OCI-LY7 (cell line): ENCODE measurements around the gene SHLD1. TPM values are rescaled to one million over a fixed set of nuclear protein-coding genes. Genes with fewer than 3 reads are reported as not detected.

Experiments used
- BruUV-seq: library from RNA; stranded (reverse); fragments of 400-500 nt; replicated peaks from 2 replicates; lab custom pipeline; 2021; lab: Mats Ljungman, UMichigan
- CTCF ChIA-PET: fragments of 300-600 bp; sonication (Branson Sonifier 250); formaldehyde crosslinking; loops from one replicate; lab custom pipeline; 2022; ENCODE audit warnings: antibody characterized with exemption; ENCODE audit not compliant: unreplicated experiment; lab: Charles Lee
- POLR2A ChIA-PET: fragments of 300-600 bp; sonication (Branson Sonifier 250); formaldehyde crosslinking; loops from one replicate; lab custom pipeline; 2022; ENCODE audit warnings: antibody characterized with exemption; lab: Charles Lee
- DNase-seq: peaks from one replicate; pipeline ENCODE4 v3.0.0-alpha.2; 2015; ENCODE audit warnings: low spot score
- H2AFZ ChIP-seq: fragments of 200-600 bp; sonication (generic), shearing (Covaris generic); 2 replicates; pipeline ENCODE4 v1.6.1; 2014; ENCODE audit warnings: mild to moderate bottlenecking, antibody characterized with exemption, low read length, moderate library complexity
- H3K27ac ChIP-seq: fragments of 200-600 bp; sonication (generic); 2 replicates; pipeline ENCODE4 v1.5.1; 2014; ENCODE audit warnings: mixed run types, low read depth, mild to moderate bottlenecking, moderate library complexity, low read length, inconsistent platforms; ENCODE audit not compliant: poor library complexity, severe bottlenecking
- H3K36me3 ChIP-seq: fragments of 200-600 bp; sonication (generic); 2 replicates; pipeline ENCODE4 v1.6.1; 2014; ENCODE audit warnings: mild to moderate bottlenecking, antibody characterized with exemption, low read length, moderate library complexity, mixed read lengths; ENCODE audit not compliant: insufficient read depth
- H3K4me1 ChIP-seq: fragments of 200-600 bp; sonication (generic); 2 replicates; pipeline ENCODE4 v1.5.1; 2014; ENCODE audit warnings: mild to moderate bottlenecking, low read length; ENCODE audit not compliant: insufficient read depth, poor library complexity, severe bottlenecking
- H3K4me2 ChIP-seq: fragments of 200-600 bp; sonication (generic); 2 replicates; pipeline ENCODE4 v1.6.1; 2014; ENCODE audit warnings: mild to moderate bottlenecking, low read length
- H3K4me3 ChIP-seq: fragments of 200-600 bp; sonication (generic); 2 replicates; pipeline ENCODE4 v1.5.1; 2014; ENCODE audit warnings: mild to moderate bottlenecking, low read depth, low read length; ENCODE audit not compliant: poor library complexity, severe bottlenecking
- H3K79me2 ChIP-seq: fragments of 200-600 bp; sonication (generic); 2 replicates; pipeline ENCODE4 v1.6.1; 2016; ENCODE audit warnings: low read depth, mild to moderate bottlenecking, low read length, moderate library complexity, mixed read lengths; ENCODE audit not compliant: insufficient read depth
- H3K9me2 ChIP-seq: fragments of 200-600 bp; sonication (generic); 2 replicates; pipeline ENCODE4 v1.6.1; 2016; ENCODE audit warnings: mild to moderate bottlenecking, low read length, mixed read lengths; ENCODE audit not compliant: insufficient read depth
- H3K9me3 ChIP-seq: fragments of 200-600 bp; sonication (generic); 2 replicates; pipeline ENCODE4 v1.6.1; 2014; ENCODE audit warnings: mild to moderate bottlenecking, mixed run types, low read length, mixed read lengths
- H4K20me1 ChIP-seq: fragments of 200-600 bp; sonication (generic); 2 replicates; pipeline ENCODE4 v1.6.1; 2014; ENCODE audit warnings: mild to moderate bottlenecking, antibody characterized with exemption, low read length, moderate library complexity, mixed read lengths; ENCODE audit not compliant: insufficient read depth
- CTCF ChIP-seq: fragments of 200-600 bp; sonication (generic); conservative IDR thresholded peaks from 2 replicates; pipeline ENCODE4 v1.5.1; 2014; ENCODE audit warnings: mild to moderate bottlenecking, antibody characterized with exemption, low read length, moderate library complexity, mixed read lengths
- EZH2phosphoT487 ChIP-seq: fragments of 200-600 bp; sonication (generic); IDR thresholded peaks from 2 replicates; pipeline ENCODE4 v1.6.1; 2018; ENCODE audit warnings: low read depth, borderline replicate concordance, mild to moderate bottlenecking, mixed run types, antibody characterized with exemption, low read length, moderate library complexity, mixed read lengths
- intact Hi-C: fragments of 100-400 bp; cut with micrococcal nuclease; formaldehyde crosslinking; loops from one replicate; pipeline ENCODE4 v1.10.0; 2022; ENCODE audit not compliant: unreplicated experiment
- total RNA-seq, 2 experiments: library from RNA; depleted of rRNA in 1 of 2; stranded (reverse); fragments of >200 nt in 1 of 2; shearing (Covaris generic) in 1 of 2; gene quantifications; 2 replicates each; pipeline ENCODE4 v1.2.3, GENCODE V29; 2014 to 2022

Gene SHLD1
- total RNA-seq, 2 experiments from 2014 or later: 19.4 to 31.2 TPM

GRCh38 chr20:5766085-5766764, 16.0 kb downstream of the SHLD1 start:
- peak overlapping the region; percentile 64 for H3K27ac ChIP-seq
- intact Hi-C loops: no loop called here
- no peak overlapping the region for H3K4me3 ChIP-seq
- peaks cover 94% of the 10 kb centered on the region for H3K4me1 ChIP-seq
- peak; percentile 61 for DNase-seq
- H2AFZ ChIP-seq: no peak overlapping the region
- BruUV-seq: no TSS peak
- peak overlapping the region; percentile 49 for H3K4me2 ChIP-seq
- no peaks in the 10 kb centered on the region for H3K9me2 ChIP-seq
- H4K20me1 ChIP-seq: no peaks in the 10 kb centered on the region
- CTCF ChIA-PET: no interaction called here
- peaks cover 42% of the 10 kb centered on the region for H3K36me3 ChIP-seq
- no peaks in the 10 kb centered on the region for H3K9me3 ChIP-seq
- peaks cover 79% of the 10 kb centered on the region; the same call in 1 of the 2 replicates for H3K79me2 ChIP-seq
- no peak for TF ChIP-seq EZH2phosphoT487
- TF ChIP-seq CTCF: no peak
- POLR2A ChIA-PET: interaction anchor here (0.5 to 1.4 kb wide), 6 partner anchors 14 to 244 kb away, joined by 3 to 5 read pairs (median 3); no protein-coding TSS in a partner anchor

- no peak overlapping the region for H3K4me3 ChIP-seq
- no TSS peak for BruUV-seq
- intact Hi-C loops: no loop called here
Observed at GRCh38 chr20:5767493-5768098, 17.4 kb downstream of the SHLD1 start.

More at GRCh38 chr20:5767493-5768098, 17.4 kb downstream of the SHLD1 start:
- Histone ChIP-seq H3K36me3 (peaks cover 37% of the 10 kb centered on the region), H3K27ac (peak overlapping the region; percentile 64), H3K79me2 (peaks cover 75% of the 10 kb centered on the region; the same call in 1 of the 2 replicates), H3K4me1 (peaks cover 95% of the 10 kb centered on the region), H3K9me2 (no peaks in the 10 kb centered on the region), H3K4me2 (peak overlapping the region; percentile 11; the same call in 1 of the 2 replicates), H3K9me3 (no peaks in the 10 kb centered on the region), H4K20me1 (no peaks in the 10 kb centered on the region), H2AFZ (no peak overlapping the region)
- DNase-seq: no peak
- ChIA-PET CTCF (interaction anchor here (0.6 to 0.7 kb wide), 2 partner anchors 51 to 163 kb away, joined by 3 to 4 read pairs; no protein-coding TSS in a partner anchor), POLR2A (interaction anchor here (0.6 to 1.4 kb wide), 4 partner anchors 30 to 162 kb away, joined by 3 to 5 read pairs (median 4); no protein-coding TSS in a partner anchor)
- no peak for TF ChIP-seq EZH2phosphoT487
- TF ChIP-seq CTCF: no peak
